ENCODE data around the gene MYO15B.

DNA sequence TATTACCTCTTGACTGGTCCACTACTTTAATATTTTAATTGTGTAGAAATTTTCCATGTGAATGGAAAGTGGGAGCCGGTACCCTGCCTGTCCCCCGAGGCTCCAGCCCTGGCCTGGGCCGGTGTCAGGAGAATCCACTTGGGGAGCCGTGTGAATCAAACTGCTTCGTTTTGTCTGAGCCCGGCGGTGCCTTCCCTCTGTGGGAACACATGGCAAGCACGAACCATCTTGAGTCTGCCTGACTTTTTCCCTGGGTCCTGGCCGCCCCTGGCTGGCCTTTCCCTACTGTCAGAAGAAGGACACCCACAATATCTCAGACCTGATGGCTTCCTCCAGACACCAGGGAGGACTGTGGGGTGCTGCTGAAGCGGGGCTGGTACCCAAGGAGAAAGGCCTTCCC lies 12.4 kb upstream of the MYO15B start:
- TF ChIP-seq CTCF (IDR thresholded peaks at IDR 0.05; ENCODE audit: borderline replicate concordance, extremely low read depth, low read length, poor library complexity, severe bottlenecking) (no peak), EZH2 (IDR thresholded peaks at IDR 0.05; ENCODE audit: borderline replicate concordance, low read depth, low read length, severe bottlenecking) (no peak)
